Measurements from ENCODE around the gene SLC48A1.
A peak's percentile ranks its signal among the peaks of the same experiment; 100 is the strongest.

The SLC48A1 gene

DNA sequence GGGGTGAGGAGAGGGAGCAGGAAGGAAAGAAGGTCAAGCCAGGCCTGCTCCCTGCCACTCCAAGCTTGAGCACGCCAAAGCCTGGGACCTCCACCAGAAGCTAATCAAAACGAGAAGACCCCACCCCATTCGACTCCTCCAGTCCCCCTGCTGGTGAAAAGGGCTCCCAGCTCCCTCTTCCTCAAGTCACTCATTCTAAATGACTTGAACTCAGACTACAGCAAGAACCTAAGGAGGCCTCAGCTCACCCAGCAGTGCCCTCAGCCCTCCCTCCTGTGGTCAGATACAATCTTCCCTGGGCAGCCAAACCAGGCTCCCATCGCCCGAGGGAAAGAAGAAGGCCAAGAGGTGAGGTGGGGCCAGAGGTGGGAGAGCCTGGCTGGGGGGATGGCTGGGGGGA, 29.3 kb downstream of the SLC48A1 start:
- TF ChIP-seq, protein P1, sequence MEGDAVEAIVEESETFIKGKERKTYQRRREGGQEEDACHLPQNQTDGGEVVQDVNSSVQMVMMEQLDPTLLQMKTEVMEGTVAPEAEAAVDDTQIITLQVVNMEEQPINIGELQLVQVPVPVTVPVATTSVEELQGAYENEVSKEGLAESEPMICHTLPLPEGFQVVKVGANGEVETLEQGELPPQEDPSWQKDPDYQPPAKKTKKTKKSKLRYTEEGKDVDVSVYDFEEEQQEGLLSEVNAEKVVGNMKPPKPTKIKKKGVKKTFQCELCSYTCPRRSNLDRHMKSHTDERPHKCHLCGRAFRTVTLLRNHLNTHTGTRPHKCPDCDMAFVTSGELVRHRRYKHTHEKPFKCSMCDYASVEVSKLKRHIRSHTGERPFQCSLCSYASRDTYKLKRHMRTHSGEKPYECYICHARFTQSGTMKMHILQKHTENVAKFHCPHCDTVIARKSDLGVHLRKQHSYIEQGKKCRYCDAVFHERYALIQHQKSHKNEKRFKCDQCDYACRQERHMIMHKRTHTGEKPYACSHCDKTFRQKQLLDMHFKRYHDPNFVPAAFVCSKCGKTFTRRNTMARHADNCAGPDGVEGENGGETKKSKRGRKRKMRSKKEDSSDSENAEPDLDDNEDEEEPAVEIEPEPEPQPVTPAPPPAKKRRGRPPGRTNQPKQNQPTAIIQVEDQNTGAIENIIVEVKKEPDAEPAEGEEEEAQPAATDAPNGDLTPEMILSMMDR (IDR thresholded peaks at IDR 0.05; ENCODE audit: insufficient read depth, low read length, missing control alignments): peak; percentile 20
- ChIA-PET POLR2A (interaction anchor here (1.1 kb wide), 1 partner anchor 18 kb away, joined by 7 read pairs; no protein-coding TSS in a partner anchor), CTCF (interaction anchor here (1.2 to 39.4 kb wide), 9 partner anchors 8 to 86 kb away, joined by 4 to 751 read pairs (median 9); partner anchors contain the start of gene SLC48A1)
- H3K4me3 ChIP-seq (ENCODE audit: low read depth, low read length): no peak overlapping the region
- DNase-seq (ENCODE audit: low read depth, low spot score): no peak

DNA sequence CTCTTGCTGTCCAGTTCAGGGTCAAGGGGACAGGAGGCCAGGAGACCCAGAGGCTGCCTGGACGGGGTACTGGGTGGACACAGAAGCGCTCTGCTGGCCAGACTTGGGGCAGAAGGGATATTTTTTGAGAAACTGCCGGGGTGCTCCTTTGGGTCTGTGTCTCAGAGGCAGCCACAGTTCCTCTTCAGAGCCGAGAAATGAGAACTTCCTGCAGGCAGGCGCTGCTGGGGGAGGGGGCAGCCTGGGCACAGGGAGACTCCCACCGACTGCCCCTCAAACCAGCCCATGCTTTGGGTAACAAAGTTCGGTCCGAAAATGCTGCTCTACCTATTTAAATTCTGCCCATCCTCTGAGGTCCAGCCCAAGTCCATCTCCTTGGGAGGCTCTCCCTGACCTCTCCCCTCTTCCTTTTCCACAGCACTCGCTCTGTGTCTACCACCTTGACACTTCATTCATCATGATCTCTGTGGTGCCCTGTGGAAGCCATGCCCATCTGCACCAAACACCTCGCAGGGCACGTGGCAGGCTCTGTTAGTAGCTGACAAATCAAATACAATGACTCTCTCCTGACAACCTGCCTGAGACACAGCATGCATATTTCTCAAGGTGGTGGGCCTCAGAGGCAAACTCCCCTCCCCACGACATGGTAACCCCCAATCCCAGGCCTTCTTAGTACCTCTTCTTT, 30.3 kb downstream of the SLC48A1 start:
- TF ChIP-seq, protein P1 (IDR thresholded peaks at IDR 0.05; ENCODE audit: insufficient read depth, low read length, missing control alignments): no peak
- CTCF ChIA-PET: interaction anchor here (1.2 to 39.4 kb wide), 5 partner anchors 14 to 88 kb away, joined by 4 to 751 read pairs (median 6); partner anchors contain the start of gene SLC48A1
- DNase-seq (ENCODE audit: low read depth, low spot score): no peak
- POLR2A ChIA-PET: no interaction called here
- H3K4me3 ChIP-seq (ENCODE audit: low read depth, low read length): no peak overlapping the region

DNA sequence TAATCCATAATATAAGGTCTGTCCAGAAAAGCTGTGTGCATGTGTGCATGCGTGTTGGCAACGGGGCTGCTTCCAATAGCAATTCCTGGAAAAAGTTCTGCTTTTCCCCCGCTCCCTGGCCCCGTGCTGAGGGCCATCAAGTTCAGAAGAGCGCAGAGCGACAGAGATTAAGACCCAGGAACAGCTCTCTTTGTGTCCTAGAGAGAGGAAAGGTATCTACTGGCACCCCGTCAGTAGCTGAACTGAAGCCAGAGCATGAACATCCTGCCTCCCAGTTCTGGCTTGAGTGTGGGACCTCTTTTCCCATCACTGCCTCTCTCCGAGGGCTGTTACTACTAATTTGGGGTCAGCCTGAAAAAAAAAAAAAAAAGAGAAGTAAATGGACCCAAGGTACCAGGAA, 31.1 kb downstream of the SLC48A1 start:
- POLR2A ChIA-PET: interaction anchor here (0.6 kb wide), 1 partner anchor 22 kb away, joined by 3 read pairs; no protein-coding TSS in a partner anchor
- DNase-seq (ENCODE audit: low read depth, low spot score): no peak
- CTCF ChIA-PET: interaction anchor here (0.7 to 39.4 kb wide), 7 partner anchors 10 to 89 kb away, joined by 3 to 751 read pairs (median 4); partner anchors contain the start of gene SLC48A1
- H3K4me3 ChIP-seq (ENCODE audit: low read depth, low read length): no peak overlapping the region
- TF ChIP-seq, protein P1 (IDR thresholded peaks at IDR 0.05; ENCODE audit: insufficient read depth, low read length, missing control alignments): no peak

DNA sequence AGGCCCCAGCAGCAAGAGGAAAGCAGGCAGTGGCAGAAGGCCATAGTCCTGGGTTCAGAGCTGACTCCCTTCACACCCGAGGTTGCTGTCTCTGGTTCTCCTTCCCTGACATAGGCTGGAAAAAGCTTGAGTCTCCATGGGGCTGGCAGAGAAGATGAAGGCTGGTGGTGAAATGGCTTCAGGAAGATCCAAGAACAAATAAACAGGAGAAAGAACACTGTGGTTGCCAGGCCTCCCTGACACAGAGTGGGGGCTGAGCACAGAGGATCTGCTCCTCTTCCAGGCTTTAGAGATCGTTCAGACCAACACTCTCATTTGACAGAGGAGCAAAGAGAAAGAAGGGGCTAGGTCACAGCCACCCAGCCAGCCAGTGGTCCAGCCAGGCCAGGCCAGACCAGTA, 32.4 kb downstream of the SLC48A1 start:
- TF ChIP-seq, protein P1 (IDR thresholded peaks at IDR 0.05; ENCODE audit: insufficient read depth, low read length, missing control alignments): no peak
- H3K4me3 ChIP-seq (ENCODE audit: low read depth, low read length): no peak overlapping the region
- CTCF ChIA-PET: interaction anchor here (1.2 to 39.4 kb wide), 5 partner anchors 13 to 90 kb away, joined by 3 to 751 read pairs (median 6); partner anchors contain the start of gene SLC48A1
- DNase-seq (ENCODE audit: low read depth, low spot score): no peak
- POLR2A ChIA-PET: no interaction called here

DNA sequence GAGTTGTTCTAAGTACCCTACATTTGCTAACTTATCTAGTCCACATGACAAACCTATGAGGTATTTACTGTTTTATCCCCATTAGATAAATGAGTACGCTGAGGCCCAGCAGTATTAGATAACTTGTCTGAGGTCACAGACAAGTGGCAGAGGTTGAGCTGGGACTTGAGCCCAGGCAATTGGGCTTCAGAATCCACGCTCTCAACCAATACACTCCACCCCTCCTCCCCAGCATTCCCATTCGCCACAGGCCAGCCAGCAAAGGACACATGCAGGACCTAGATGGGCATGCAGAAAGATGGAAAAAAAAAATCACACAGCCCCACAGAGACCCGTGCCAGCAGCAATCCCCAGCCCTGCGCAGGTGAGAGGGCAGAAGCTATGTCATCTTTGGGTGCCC, 34.3 kb downstream of the SLC48A1 start:
- no peak for DNase-seq (ENCODE audit: low read depth, low spot score)
- TF ChIP-seq, protein P1 (IDR thresholded peaks at IDR 0.05; ENCODE audit: insufficient read depth, low read length, missing control alignments): no peak
- ChIA-PET POLR2A (interaction anchor here (1.1 to 1.8 kb wide), 4 partner anchors 8 to 26 kb away, joined by 3 to 13 read pairs (median 4); partner anchors contain the start of gene HDAC7), CTCF (interaction anchor here (0.6 to 39.4 kb wide), 10 partner anchors 9 to 142 kb away, joined by 3 to 751 read pairs (median 5); partner anchors contain the start of gene SLC48A1)
- H3K4me3 ChIP-seq (ENCODE audit: low read depth, low read length): no peak overlapping the region

DNA sequence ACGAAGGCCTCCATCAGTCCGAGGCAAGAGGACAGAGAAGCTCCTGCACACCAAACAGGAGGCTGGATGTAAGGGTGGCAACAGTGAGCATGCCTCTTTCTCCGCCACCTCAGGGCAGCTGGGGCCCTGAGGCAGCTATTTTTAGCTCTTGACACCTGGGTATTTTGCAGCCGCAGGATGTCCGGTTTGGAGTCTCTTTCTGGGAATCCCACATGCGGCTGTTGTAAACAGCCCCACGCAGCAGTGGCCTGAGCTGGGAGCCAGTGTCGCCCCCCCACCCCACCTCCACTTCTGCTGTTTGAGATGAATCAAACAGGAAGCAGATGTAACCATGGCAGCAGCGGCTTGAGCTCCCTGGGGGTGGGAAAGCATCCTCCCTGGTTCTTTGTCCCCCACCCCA, 35.0 kb downstream of the SLC48A1 start:
- CTCF ChIA-PET: interaction anchor here (0.6 to 39.4 kb wide), 12 partner anchors 10 to 155 kb away, joined by 3 to 751 read pairs (median 4); partner anchors contain the start of genes ENDOU and SLC48A1
- H3K4me3 ChIP-seq (ENCODE audit: low read depth, low read length): no peak overlapping the region
- DNase-seq (ENCODE audit: low read depth, low spot score): no peak
- POLR2A ChIA-PET: interaction anchor here (1.1 to 1.8 kb wide), 4 partner anchors 8 to 27 kb away, joined by 3 to 13 read pairs (median 4); partner anchors contain the start of gene HDAC7
- TF ChIP-seq, protein P1 (IDR thresholded peaks at IDR 0.05; ENCODE audit: insufficient read depth, low read length, missing control alignments): no peak

All from AG04449 (cell line).